Lower leg skin (tissue), 4 donors: ENCODE data around the gene KCNC2. TPM values are rescaled to one million over a fixed set of nuclear protein-coding genes. Genes with fewer than 3 reads are reported as not detected.

Source experiments
- total RNA-seq, 4 donors: library from RNA; depleted of rRNA; stranded (reverse); fragments of >200 nt; gene quantifications; one replicate each; pipeline ENCODE4 v1.1.0, GENCODE V29; 2016

KCNC2 gene
- total RNA-seq, 4 donors from 2014 or later: 0.10 TPM; not detected in 3

Other genes starting within 250 kb of the KCNC2 start
- 1 to 10 TPM; 1.4 to 7.4 (median 5.1) TPM for gene CAPS2, start 120.5 kb upstream of the KCNC2 start, total RNA-seq
- gene GLIPR1L1, start 124.8 kb upstream of the KCNC2 start, total RNA-seq: not detected
- gene GLIPR1L2, start 181.2 kb upstream of the KCNC2 start, total RNA-seq: 1 to 10 TPM in 2 of 4 donors, under 1 TPM in 2; 0.53 to 1.6 (median 0.80) TPM